C4-2B (cell line): ENCODE results near the gene CASKIN1.
A peak's percentile ranks its signal among the peaks of the same experiment; 100 is the strongest.

Experiments used
- CTCF ChIP-seq: fragments of 450-650 bp; conservative IDR thresholded peaks from 2 replicates; pipeline ENCODE4 v1.5.1; 2017; ENCODE audit warnings: mild to moderate bottlenecking
- ZFX ChIP-seq: fragments of 450-650 bp; IDR thresholded peaks from 2 replicates; pipeline ENCODE4 v1.6.1; 2017

GRCh38 chr16:2148714-2149629 lies 47.4 kb downstream of the CASKIN1 start:
- TF ChIP-seq CTCF (peak; percentile 35), ZFX (peak; percentile 73; the same call in 1 of the 2 replicates)
